ENCODE data around the gene CHD9NB.

DNA sequence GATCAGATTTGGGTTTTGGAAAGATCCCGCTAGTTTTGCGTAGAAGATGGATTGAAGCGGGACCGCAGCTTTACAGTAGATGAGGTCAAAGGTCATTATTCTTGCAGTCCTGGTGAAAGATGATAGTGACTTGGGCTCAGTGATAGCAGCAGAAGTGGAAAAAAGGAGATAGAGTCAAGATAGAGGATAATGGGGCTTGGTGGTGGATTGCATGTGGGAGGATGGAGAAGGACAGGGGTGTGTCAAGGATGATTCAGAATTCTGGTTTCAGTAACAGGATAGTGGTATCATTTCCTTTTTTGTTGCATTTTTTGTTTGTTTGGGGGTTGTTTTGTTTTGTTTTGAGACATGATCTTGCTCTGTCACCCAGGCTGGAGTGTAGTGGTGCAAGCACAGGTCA lies 28.7 kb downstream of the CHD9NB start:
- TF ChIP-seq, protein P1, sequence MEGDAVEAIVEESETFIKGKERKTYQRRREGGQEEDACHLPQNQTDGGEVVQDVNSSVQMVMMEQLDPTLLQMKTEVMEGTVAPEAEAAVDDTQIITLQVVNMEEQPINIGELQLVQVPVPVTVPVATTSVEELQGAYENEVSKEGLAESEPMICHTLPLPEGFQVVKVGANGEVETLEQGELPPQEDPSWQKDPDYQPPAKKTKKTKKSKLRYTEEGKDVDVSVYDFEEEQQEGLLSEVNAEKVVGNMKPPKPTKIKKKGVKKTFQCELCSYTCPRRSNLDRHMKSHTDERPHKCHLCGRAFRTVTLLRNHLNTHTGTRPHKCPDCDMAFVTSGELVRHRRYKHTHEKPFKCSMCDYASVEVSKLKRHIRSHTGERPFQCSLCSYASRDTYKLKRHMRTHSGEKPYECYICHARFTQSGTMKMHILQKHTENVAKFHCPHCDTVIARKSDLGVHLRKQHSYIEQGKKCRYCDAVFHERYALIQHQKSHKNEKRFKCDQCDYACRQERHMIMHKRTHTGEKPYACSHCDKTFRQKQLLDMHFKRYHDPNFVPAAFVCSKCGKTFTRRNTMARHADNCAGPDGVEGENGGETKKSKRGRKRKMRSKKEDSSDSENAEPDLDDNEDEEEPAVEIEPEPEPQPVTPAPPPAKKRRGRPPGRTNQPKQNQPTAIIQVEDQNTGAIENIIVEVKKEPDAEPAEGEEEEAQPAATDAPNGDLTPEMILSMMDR (IDR thresholded peaks at IDR 0.05), result no peak
- no peak for TF ChIP-seq POLR2A (IDR thresholded peaks at IDR 0.05; ENCODE audit: low read depth)
- no peak for TF ChIP-seq POLR2AphosphoS5 (IDR thresholded peaks at IDR 0.05)
- TF ChIP-seq EP300 (IDR thresholded peaks at IDR 0.05), result no peak

All from esophagus muscularis mucosa (tissue), 4 donors.